GM12878 (cell line): Measurements from ENCODE around the gene NAA15.

Source experiments
- CTCF ChIP-seq, 3 experiments: IDR thresholded peaks in 2 of 3; conservative IDR thresholded peaks in 1 of 3; 2 replicates each; pipeline ENCODE4 v1.5.1; 2011; ENCODE audit warnings: low read depth in 3 of 3, low read length in 3 of 3, mild to moderate bottlenecking in 3 of 3, control low read depth in 2 of 3, moderate library complexity in 2 of 3, inconsistent platforms in 1 of 3, mixed read lengths in 1 of 3; ENCODE audit not compliant: control insufficient read depth in 2 of 3, insufficient read depth in 1 of 3; ENCODE audit errors: extremely low read depth in 1 of 3
- MXI1 ChIP-seq: fragments of 150-350 bp; IDR thresholded peaks from 2 replicates; pipeline ENCODE4 v1.6.1; 2011; ENCODE audit warnings: low read depth, mild to moderate bottlenecking, inconsistent platforms, low read length, improper control_type of control experiment
- MYC ChIP-seq: IDR thresholded peaks from 2 replicates; pipeline ENCODE4 v1.6.1; 2011; ENCODE audit warnings: mild to moderate bottlenecking, low read length, moderate library complexity, inconsistent platforms; ENCODE audit not compliant: insufficient read depth, insufficient replicate concordance, insufficient read length, severe bottlenecking
- POLR2AphosphoS5 ChIP-seq: IDR thresholded peaks from 2 replicates; pipeline ENCODE4 v1.6.1; 2011; ENCODE audit warnings: mild to moderate bottlenecking, low read length, inconsistent platforms
- RAD21 ChIP-seq: IDR thresholded peaks from 2 replicates; pipeline ENCODE4 v1.6.1; 2011; ENCODE audit warnings: mild to moderate bottlenecking, low read depth, low read length, moderate library complexity; ENCODE audit not compliant: insufficient read depth
- YY1 ChIP-seq: IDR thresholded peaks from 2 replicates; pipeline ENCODE4 v1.6.1; 2011; ENCODE audit warnings: low read depth, mild to moderate bottlenecking, low read length

DNA sequence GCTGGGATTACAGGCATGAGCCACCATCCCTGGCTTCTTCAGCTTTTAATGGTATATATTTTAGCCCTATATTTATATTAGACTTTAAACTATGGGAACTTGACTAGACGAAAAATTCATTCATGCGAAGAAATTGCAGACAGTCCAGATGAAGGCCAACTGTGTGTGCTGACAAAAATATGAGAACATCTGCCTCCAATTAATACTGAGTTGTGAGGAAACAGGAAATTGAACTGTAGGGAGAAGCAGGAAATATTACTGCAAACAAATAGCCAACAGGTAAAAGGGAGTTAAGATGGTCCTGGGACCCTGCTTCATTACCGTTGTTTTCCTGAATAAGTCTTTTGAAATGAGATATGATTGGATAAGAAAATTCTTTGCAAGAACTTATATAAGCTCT, 47.6 kb upstream of the NAA15 start:
- no peak for TF ChIP-seq POLR2AphosphoS5
- TF ChIP-seq CTCF (IDR thresholded peaks at IDR 0.05 in 2 of 3, conservative IDR thresholded peaks at IDR 0.05 in 1 of 3; ENCODE audit: control insufficient read depth in 2 of 3, extremely low read depth in 1 of 3, insufficient read depth in 1 of 3, low read depth in 3 of 3, low read length in 3 of 3) = no peak
- no peak for TF ChIP-seq MXI1
- no peak for TF ChIP-seq MYC
- no peak for TF ChIP-seq YY1
- TF ChIP-seq RAD21 = no peak
